Measurements from ENCODE around the gene PTPRD.

DNA sequence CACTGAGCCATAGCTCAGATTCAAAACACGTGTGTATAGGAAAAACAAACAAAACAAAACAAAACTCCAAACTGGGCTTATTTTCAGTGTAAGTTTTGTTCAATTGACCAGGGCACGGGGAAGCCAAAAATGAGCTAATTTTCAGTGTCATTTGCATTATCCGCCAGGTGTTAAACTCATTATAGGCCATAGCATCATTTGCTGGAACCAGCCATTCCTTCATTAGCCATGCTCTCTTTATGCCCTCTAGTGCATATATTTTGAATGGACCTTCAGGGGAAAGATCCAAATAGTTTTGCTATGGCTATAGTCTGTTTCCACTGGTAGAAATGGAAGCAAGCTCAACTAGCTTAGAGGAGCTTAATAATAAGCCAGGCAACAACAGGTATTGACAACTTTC is 1608.0 kb downstream of the PTPRD start:
- TF ChIP-seq, protein P1, sequence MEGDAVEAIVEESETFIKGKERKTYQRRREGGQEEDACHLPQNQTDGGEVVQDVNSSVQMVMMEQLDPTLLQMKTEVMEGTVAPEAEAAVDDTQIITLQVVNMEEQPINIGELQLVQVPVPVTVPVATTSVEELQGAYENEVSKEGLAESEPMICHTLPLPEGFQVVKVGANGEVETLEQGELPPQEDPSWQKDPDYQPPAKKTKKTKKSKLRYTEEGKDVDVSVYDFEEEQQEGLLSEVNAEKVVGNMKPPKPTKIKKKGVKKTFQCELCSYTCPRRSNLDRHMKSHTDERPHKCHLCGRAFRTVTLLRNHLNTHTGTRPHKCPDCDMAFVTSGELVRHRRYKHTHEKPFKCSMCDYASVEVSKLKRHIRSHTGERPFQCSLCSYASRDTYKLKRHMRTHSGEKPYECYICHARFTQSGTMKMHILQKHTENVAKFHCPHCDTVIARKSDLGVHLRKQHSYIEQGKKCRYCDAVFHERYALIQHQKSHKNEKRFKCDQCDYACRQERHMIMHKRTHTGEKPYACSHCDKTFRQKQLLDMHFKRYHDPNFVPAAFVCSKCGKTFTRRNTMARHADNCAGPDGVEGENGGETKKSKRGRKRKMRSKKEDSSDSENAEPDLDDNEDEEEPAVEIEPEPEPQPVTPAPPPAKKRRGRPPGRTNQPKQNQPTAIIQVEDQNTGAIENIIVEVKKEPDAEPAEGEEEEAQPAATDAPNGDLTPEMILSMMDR (IDR thresholded peaks at IDR 0.05) = no peak
- no peak for TF ChIP-seq POLR2A (IDR thresholded peaks at IDR 0.05)
- no peak for TF ChIP-seq POLR2AphosphoS5 (IDR thresholded peaks at IDR 0.05)
